MCF 10A (cell line): ENCODE data around the gene MRM3. TPM values are rescaled to one million over a fixed set of nuclear protein-coding genes. Genes with fewer than 3 reads are reported as not detected.

Source experiments
- BruUV-seq: library from RNA; stranded (reverse); fragments of 400-500 nt; replicated peaks from 2 replicates; lab custom pipeline; 2021; lab: Mats Ljungman, UMichigan
- CTCF ChIA-PET: fragments of 300-600 bp; sonication (Branson Sonifier 250); formaldehyde crosslinking; extraction: SDS; loops from one replicate; lab custom pipeline; 2021; ENCODE audit warnings: antibody characterized with exemption, inconsistent platforms; lab: Yijun Ruan, JAX
- POLR2A ChIA-PET: fragments of 300-600, 350-650 bp; sonication (Branson Sonifier 250); formaldehyde crosslinking; extraction: SDS; loops from one replicate; lab custom pipeline; 2020; ENCODE audit warnings: antibody characterized with exemption, inconsistent platforms; lab: Yijun Ruan, JAX
- DNase-seq: peaks from one replicate; pipeline ENCODE4 v3.0.0-alpha.2; 2018; ENCODE audit not compliant: unreplicated experiment
- H3K27ac Mint-ChIP-seq: one replicate; pipeline ENCODE4 v1.8.0; 2022; ENCODE audit warnings: mild to moderate bottlenecking, low read depth, mixed read lengths; ENCODE audit not compliant: unreplicated experiment
- H3K27me3 Mint-ChIP-seq: one replicate; pipeline ENCODE4 v1.8.0; 2022; ENCODE audit warnings: mixed read lengths; ENCODE audit not compliant: insufficient read depth, unreplicated experiment
- H3K36me3 Mint-ChIP-seq: one replicate; pipeline ENCODE4 v1.8.0; 2022; ENCODE audit warnings: mild to moderate bottlenecking, moderate library complexity, mixed read lengths; ENCODE audit not compliant: insufficient read depth, unreplicated experiment
- H3K4me1 Mint-ChIP-seq: one replicate; pipeline ENCODE4 v1.8.0; 2022; ENCODE audit warnings: mixed read lengths; ENCODE audit not compliant: insufficient read depth, unreplicated experiment
- H3K4me3 Mint-ChIP-seq: one replicate; pipeline ENCODE4 v1.8.0; 2022; ENCODE audit warnings: mild to moderate bottlenecking, moderate library complexity, mixed read lengths; ENCODE audit not compliant: unreplicated experiment
- H3K9me3 Mint-ChIP-seq: one replicate; pipeline ENCODE4 v1.8.0; 2022; ENCODE audit warnings: mixed read lengths; ENCODE audit not compliant: unreplicated experiment
- CTCF ChIP-seq: fragments of 200-600 bp; IDR thresholded peaks from one replicate; pipeline ENCODE4 v1.8.0; 2022; ENCODE audit warnings: antibody characterized with exemption, mild to moderate bottlenecking; ENCODE audit not compliant: unreplicated experiment
- intact Hi-C: fragments of 100-400 bp; cut with micrococcal nuclease; formaldehyde crosslinking; loops from 2 replicates; pipeline ENCODE4 v1.14.1; 2022
- total RNA-seq: library from RNA; stranded (reverse); gene quantifications from 2 replicates; pipeline ENCODE4 v1.2.3, GENCODE V29; 2022

The MRM3 gene
- total RNA-seq, 1 experiment from 2014 or later = 25.1 TPM

DNA sequence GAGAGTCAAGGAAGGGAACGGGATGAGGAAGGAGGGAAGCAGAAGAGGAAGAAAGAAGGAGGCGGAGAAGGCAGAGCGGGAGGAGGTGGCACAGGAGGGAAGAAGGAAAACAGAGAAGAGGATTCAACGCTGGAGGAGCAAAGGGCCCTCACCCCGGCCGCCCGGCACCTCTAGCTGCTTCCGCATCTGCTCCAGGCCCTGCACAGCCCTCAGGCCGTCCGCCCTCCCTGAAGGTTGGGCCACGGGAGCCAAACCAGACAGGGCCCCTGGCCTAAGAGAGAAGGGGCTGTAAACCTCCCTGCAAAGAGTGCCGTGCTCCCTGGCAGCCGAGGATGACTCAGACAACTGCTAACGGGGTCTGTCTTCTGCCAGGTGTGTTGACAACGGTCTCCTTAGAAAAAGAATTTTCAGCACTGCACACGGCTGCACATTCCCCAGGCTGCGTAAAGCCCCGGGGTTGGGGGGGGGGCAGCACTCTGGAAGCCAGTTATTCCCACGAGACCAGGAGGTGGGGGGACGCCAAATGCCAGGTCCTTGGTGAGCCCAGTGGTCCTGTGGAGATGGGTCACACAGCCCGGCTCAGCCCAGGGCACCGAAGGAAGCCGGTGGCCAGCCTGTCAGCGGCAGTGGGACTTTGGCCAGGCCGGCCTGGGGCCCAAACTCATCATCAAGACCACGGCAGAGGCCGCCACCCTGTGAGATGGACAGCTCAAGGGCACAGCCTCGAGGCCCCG, 29.1 kb downstream of the MRM3 start:
- intact Hi-C loops = no loop called here
- no peaks in the 10 kb centered on the region for H3K9me3 Mint-ChIP-seq
- POLR2A ChIA-PET = interaction anchor here (0.5 kb wide), 1 partner anchor 1098 kb away, joined by 3 read pairs; no protein-coding TSS in a partner anchor
- CTCF ChIA-PET = no interaction called here
- no peak overlapping the region for H3K27ac Mint-ChIP-seq
- no TSS peak for BruUV-seq
- no peak for DNase-seq
- H3K4me3 Mint-ChIP-seq = no peak overlapping the region
- peaks cover 24% of the 10 kb centered on the region for H3K36me3 Mint-ChIP-seq
- TF ChIP-seq CTCF = no peak
- H3K27me3 Mint-ChIP-seq = no peaks in the 10 kb centered on the region
- no peaks in the 10 kb centered on the region for H3K4me1 Mint-ChIP-seq

GRCh38 chr17:812638-813204, 30.6 kb downstream of the MRM3 start:
- no peak for TF ChIP-seq CTCF
- BruUV-seq = no TSS peak
- no peaks in the 10 kb centered on the region for H3K27me3 Mint-ChIP-seq
- no peaks in the 10 kb centered on the region for H3K4me1 Mint-ChIP-seq
- CTCF ChIA-PET = interaction anchor here (0.9 to 1.5 kb wide), 2 partner anchors 153 to 168 kb away, joined by 3 to 4 read pairs; no protein-coding TSS in a partner anchor
- H3K4me3 Mint-ChIP-seq = no peak overlapping the region
- no peak for DNase-seq
- POLR2A ChIA-PET = no interaction called here
- H3K36me3 Mint-ChIP-seq = peaks cover 26% of the 10 kb centered on the region
- no peaks in the 10 kb centered on the region for H3K9me3 Mint-ChIP-seq
- no peak overlapping the region for H3K27ac Mint-ChIP-seq
- intact Hi-C loops = no loop called here

DNA sequence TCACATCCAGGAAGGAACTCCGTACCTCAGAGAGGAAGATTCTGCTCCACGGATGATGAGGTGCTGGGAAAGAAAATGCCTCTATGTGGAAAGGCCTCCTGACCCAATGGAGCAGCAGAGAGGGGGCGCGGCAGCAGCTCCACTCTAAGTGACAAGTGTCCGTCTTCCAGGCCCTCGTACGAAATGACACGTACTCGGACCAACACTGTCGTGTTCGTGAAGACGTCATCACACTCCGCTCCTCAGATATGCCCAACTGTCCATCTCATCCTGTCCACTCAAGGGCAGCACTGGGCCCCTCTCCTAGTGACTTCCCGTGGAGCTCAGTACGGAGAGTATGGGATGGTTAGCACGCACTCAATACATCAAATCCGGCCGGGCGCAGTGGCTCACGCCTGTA, 32.2 kb downstream of the MRM3 start:
- no peak for DNase-seq
- Mint-ChIP-seq H3K27me3 (no peaks in the 10 kb centered on the region), H3K4me3 (no peak overlapping the region), H3K36me3 (peaks cover 37% of the 10 kb centered on the region), H3K27ac (no peak overlapping the region), H3K9me3 (no peaks in the 10 kb centered on the region), H3K4me1 (no peaks in the 10 kb centered on the region)
- TF ChIP-seq CTCF = no peak
- intact Hi-C loops = no loop called here
- ChIA-PET CTCF (interaction anchor here (1.1 to 1.5 kb wide), 2 partner anchors 167 to 182 kb away, joined by 3 read pairs; partner anchors contain the start of gene TIMM22), POLR2A (interaction anchor here (1.0 kb wide), 1 partner anchor 33 kb away, joined by 4 read pairs; the partner anchor contains the start of genes GLOD4 and MRM3)
- BruUV-seq = no TSS peak

DNA sequence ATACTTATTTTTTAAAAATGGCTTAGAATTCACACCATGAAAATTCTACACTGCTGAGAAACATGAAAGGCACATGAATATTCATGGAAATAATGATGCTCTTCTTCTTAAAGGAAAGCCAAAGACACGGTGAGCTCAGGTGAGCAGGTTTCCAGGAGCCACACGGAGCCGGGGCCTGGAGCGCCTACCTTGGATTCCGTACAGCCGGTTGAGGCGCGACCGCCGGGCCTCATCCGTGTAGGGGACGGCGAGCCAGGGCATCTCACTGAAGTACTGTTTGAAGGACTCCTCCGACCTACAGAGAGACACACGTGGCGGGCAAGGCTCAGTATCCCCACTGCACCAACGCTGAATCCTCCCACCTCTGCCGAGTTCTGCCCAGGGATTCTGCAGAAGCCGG, 37.1 kb downstream of the MRM3 start:
- ChIA-PET CTCF (no interaction called here), POLR2A (no interaction called here)
- intact Hi-C loops = no loop called here
- BruUV-seq = no TSS peak
- DNase-seq = no peak
- Mint-ChIP-seq H3K27ac (no peak overlapping the region), H3K36me3 (peaks cover 44% of the 10 kb centered on the region), H3K4me1 (no peaks in the 10 kb centered on the region), H3K4me3 (no peak overlapping the region), H3K9me3 (no peaks in the 10 kb centered on the region), H3K27me3 (no peaks in the 10 kb centered on the region)
- TF ChIP-seq CTCF = no peak
